ENCODE data around the gene ATP8A1.
"Not testable (repeated sequence)": the region's sequence is repeated elsewhere in the genome, so short reads cannot be mapped to it uniquely, and the experiment has no call there.

The ATP8A1 gene

GRCh38 chr4:42398171-42398870 is 258.6 kb downstream of the ATP8A1 start:
- DNase-seq = no peak

GRCh38 chr4:42397635-42398170 is 259.2 kb downstream of the ATP8A1 start:
- DNase-seq = no peak

GRCh38 chr4:42396752-42397634 is 259.9 kb downstream of the ATP8A1 start, which contains the start of gene SHISA3:
Gene SHISA3 (plus strand): TSS chr4:42397488. CDS start chr4:42398057, 569 bp downstream.
- no peak for DNase-seq

GRCh38 chr4:42396361-42396751 is 260.5 kb downstream of the ATP8A1 start:
- no peak for DNase-seq

GRCh38 chr4:42395595-42395994 is 261.3 kb downstream of the ATP8A1 start:
- DNase-seq = no peak

GRCh38 chr4:42392436-42392835 is 264.5 kb downstream of the ATP8A1 start:
- DNase-seq = no peak

GRCh38 chr4:42391981-42392380 is 264.9 kb downstream of the ATP8A1 start:
- DNase-seq = no peak

- no peak for DNase-seq
Observed at GRCh38 chr4:42391355-42391664, 265.6 kb downstream of the ATP8A1 start.

- DNase-seq = no peak
Observed at GRCh38 chr4:42390622-42391354, 266.1 kb downstream of the ATP8A1 start.

- DNase-seq = no peak
Observed at GRCh38 chr4:42385516-42385915, 271.4 kb downstream of the ATP8A1 start.

- no peak for DNase-seq
Observed at GRCh38 chr4:42381666-42382065, 275.2 kb downstream of the ATP8A1 start.

GRCh38 chr4:42377497-42377896 is 279.4 kb downstream of the ATP8A1 start:
- DNase-seq = no peak

GRCh38 chr4:42372303-42372702 is 284.6 kb downstream of the ATP8A1 start:
- not testable (repeated sequence) for DNase-seq

GRCh38 chr4:42371305-42372252 is 285.3 kb downstream of the ATP8A1 start:
- DNase-seq = peak in 1 of 2 experiments; percentile 4

- DNase-seq = no peak
Observed at GRCh38 chr4:42369489-42369888, 287.4 kb downstream of the ATP8A1 start.

- no peak for DNase-seq
Observed at GRCh38 chr4:42366959-42367358, 289.9 kb downstream of the ATP8A1 start.

- no peak for DNase-seq
Observed at GRCh38 chr4:42364266-42365053, 292.4 kb downstream of the ATP8A1 start.

- DNase-seq = no peak
Observed at GRCh38 chr4:42363614-42364013, 293.3 kb downstream of the ATP8A1 start.

- no peak for DNase-seq
Observed at GRCh38 chr4:42362591-42362990, 294.3 kb downstream of the ATP8A1 start.

- DNase-seq = no peak
Observed at GRCh38 chr4:42361456-42361855, 295.4 kb downstream of the ATP8A1 start.

GRCh38 chr4:42360256-42360669 is 296.6 kb downstream of the ATP8A1 start:
- DNase-seq = no peak
